GM18867 (cell line): ENCODE results near the gene TARDBP.
"Not testable (repeated sequence)": the region's sequence is repeated elsewhere in the genome, so short reads cannot be mapped to it uniquely, and the experiment has no call there.

ENCODE experiments used
- ATAC-seq: cut with Tn5 transposase; IDR thresholded peaks from one replicate; pipeline ENCODE4 v1.9.1; 2021; ENCODE audit warnings: mild to moderate bottlenecking, moderate library complexity; ENCODE audit not compliant: unreplicated experiment

Gene TARDBP

DNA sequence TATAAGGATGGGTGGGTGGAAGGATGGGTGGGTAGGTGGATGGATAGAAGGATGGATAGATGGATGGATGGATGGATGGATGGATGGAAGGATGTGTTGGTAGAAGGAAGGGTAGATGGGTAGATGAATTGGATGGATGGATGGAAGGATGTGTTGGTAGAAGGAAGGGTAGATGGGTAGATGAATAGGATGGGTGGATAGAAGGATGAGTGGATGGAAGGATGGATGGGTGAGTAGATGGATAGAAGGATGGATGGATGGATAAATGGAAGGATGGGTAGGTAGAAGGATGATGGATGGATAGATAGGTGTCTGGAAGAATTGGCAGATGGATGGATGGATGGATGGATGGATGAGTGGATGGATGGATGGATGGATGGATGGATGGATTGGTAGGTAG is 28.6 kb downstream of the TARDBP start:
- ATAC-seq, result no peak

DNA sequence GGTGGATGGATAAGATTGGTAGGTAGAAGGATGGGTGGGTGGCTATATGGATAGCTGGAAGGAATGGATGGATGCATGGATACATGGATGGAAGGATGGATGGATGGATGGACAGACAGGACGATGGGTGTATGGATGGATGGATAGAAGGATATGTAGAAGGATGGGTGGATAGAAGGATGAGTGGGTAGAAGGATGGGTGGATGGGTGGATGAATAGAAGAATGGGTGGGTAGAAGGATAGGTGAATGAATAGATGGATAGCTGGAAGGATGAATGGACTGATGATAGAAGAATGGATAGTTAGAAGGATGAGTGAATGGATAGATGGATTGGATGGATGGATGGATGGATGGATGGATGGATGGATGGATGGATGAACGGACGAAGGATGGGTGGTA is 29.6 kb downstream of the TARDBP start:
- ATAC-seq, result no peak

DNA sequence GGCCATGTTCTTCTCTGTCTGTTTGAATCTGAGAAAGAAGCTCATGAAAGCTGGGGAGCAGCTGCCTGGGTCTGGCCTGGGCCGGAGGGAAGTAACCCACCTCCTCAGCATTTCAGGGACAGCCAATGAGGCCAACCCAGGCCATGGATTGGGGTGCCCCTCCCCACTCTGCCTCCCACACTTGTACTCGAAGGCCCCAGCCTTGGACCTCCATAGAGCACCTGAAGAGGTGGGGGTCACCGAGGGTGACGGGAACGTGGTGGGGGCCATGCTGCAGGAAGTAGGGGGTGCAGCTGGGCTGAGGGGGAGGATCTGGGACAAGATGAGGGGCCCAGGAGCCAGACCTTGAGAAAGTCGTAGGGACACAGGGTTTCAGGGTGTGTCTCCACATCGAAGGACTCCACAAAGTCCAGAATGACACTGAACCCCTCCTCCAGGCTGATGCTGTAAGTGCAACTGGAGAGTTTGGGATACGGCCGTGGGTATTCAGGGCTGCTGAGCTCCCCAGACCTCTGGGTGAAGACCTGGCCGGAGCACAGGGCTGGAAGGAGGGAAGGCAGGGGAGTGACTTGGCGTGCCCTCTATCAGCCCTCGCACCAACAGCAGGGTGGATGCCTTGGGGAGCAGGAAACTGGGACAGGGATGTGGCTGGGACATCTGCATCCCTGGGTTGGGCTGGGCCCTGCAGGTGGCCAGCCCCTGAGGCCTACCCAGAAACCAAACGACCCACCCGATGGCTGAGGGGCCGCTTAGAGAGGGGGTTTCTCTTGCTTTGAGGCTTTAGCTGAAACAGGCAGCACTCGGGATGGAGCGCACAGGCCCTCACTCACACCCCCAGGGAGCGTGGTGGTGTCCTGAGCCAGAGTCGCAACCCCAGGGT is 30.8 kb downstream of the TARDBP start:
- no peak for ATAC-seq

DNA sequence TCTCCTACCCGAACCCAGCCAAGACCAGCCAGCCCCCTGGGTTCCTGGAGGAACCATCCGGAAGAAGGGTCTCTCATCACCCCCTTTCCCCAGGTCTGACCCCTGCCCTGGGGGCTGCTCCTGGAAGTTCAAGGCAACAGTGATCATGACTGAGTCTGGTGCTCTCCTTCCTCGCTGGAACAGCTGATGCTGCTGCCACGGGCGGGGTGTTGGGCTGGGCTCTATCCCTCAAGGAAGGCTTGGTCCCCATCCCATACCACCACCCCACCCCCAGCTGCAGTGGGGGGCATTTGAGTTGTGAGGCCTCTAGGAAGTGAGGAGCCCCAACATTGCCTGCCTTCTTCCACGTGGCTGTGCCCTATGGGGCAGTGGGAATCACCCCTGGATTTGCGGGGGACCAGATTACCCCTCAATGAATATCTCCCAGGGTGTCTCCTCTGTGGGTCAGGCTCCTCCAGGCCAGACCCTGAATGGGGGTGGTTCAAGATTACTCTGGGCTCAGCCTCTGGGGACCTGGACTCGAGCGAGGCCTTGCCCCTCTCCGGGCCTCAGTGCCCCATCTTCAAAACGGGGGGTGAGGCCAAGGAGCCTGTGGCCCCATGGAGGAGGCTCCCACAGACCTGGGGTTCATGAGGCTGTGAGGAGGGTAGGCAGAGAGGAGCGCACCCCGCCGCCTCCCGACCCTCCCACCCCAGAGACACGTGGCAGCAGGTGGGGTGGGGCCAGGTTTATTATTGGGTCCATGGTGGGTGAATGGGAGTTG is 31.8 kb downstream of the TARDBP start:
- no peak for ATAC-seq

DNA sequence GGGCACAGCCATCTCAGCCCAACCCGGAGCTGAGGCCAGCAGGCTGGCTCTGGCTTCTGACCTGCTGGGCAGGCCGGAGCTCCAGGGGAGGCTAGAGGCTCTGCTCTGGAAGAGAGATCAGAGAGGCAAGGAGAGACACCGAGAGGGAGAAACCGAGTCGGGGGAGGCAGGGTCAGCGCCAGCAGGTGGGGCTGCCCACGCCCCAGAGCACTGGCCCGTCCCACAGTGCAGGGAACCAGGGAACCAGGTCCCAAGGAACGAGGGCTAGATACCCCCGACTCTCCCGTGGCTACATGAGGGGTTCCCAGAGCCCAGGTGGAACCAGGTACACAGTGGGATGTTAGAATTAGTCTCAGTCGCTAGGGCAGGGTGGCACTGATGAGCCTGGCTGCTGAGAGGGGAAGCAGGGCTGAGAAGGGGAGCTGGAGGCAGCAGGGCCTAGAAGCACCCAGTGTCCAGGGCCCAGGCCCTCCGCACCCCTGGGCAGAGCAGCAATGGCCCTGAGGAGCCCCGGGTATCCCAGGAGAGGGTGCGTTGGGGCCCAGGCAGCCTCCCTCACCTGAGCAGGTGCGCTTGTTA is 32.5 kb downstream of the TARDBP start:
- no peak for ATAC-seq

DNA sequence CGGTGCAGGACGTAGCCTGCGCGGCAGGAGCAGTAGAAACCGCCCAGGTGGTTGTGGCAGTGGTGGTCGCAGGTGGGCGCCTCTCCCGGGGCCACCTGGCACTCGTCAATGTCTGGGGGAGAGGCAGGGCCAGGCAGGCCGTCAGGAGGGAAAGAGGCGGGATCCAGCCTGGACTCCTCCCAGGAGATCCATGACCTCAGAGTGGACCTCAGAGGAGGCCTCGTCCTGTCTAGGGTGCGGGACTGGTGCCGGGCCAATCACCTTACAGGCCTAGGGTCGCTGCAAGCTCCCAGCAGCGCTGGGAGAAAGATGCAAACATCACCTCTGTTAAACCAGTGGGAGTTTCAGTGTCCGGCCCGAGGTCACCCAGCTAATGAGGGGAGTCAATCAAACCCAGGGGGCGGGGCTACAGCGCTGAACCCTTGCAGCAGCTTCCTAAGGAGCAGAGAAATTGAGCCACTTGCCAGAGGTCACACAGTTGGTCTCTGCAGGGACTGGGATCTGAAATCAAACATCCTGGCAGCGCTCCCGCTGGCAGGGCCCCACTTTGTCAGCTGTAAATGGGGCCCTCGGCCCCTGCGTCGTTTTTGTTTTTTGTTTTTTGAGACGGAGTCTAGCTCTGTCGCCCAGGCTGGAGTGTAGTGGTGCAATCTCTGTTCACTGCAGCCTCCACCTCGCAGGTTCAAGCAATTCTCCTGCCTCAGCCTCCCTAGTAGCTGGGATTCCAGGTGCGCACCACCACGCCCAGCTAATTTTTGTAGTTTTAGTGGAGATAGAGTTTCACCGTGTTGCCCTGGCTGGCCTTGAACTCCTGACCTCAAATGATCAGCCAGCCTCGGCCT is 33.2 kb downstream of the TARDBP start:
- ATAC-seq, result no peak

DNA sequence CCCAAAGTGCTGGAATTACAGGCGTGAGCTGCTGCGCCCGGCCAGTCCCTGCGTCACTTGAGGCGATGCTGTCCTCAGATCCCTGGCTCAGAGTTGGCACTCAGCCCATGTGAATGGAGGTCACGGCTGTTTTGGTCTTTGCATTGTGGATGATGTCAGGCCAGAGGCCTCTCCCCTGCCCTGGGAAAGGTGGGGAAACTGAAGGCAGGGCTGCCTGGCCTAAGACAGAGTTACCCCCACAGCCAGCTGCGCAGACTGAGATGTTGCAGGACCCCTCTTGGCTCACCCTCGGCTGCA is 33.8 kb downstream of the TARDBP start:
- ATAC-seq, result no peak

DNA sequence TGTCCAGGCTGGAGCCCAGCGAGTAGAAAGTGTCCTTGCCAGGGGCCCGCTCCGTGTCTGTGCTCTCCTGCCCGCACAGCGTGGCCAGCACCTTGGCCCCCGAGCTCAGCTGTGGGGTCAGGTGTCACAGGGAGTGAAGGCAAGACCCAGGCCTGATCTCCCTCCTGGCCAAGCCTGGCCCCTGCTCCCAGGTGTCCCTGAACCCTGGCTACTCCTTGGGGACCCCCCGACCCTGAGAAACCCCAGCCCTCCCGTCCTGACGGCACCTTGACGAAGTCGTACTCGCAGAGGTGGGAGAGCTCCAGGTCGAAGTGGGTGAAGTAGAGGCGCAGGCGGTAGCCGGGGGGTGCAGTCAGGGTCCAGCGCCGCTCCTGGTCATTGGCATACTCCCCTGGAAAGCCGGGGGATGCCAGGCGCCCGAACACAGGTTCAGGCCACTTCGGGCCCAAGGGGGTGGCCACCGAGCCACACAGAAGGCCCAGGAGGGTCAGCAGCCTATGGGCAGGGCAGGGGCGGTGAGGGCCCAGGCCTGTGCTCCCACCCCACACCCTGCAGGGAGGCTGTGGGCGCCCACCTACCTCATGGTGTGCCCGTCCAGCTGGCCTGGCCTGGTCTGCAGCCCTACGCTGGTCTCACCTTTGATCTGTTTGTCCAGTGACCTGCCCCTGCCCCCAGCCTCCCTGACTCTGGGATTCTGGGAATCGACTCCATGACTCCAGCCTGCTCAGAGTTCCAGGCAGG is 34.3 kb downstream of the TARDBP start, which contains the start of gene MASP2:
MASP2 (minus strand) TSS at position 615 of the 741 bp plus-strand sequence; CDS start at position 583, 32 bp downstream.
- no peak for ATAC-seq

DNA sequence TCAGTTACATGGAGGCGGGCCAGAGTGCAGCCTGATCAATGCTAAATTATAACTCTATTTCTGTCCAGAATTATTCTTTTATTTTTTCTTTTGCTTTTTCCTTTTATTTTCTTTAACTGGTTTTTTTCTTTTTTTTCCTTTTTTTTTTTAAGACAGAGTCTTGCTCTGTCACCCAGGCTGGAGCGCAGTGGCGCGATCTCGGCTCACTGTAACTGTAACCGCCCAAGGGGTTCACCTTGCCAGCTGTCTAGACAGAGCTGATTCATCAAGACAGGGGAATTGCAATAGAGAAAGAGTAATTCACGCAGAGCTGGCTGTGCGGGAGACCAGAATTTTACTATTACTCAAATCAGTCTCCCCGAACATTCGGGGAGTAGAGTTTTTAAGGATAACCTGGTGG is 38.7 kb downstream of the TARDBP start:
- not testable (repeated sequence) for ATAC-seq

DNA sequence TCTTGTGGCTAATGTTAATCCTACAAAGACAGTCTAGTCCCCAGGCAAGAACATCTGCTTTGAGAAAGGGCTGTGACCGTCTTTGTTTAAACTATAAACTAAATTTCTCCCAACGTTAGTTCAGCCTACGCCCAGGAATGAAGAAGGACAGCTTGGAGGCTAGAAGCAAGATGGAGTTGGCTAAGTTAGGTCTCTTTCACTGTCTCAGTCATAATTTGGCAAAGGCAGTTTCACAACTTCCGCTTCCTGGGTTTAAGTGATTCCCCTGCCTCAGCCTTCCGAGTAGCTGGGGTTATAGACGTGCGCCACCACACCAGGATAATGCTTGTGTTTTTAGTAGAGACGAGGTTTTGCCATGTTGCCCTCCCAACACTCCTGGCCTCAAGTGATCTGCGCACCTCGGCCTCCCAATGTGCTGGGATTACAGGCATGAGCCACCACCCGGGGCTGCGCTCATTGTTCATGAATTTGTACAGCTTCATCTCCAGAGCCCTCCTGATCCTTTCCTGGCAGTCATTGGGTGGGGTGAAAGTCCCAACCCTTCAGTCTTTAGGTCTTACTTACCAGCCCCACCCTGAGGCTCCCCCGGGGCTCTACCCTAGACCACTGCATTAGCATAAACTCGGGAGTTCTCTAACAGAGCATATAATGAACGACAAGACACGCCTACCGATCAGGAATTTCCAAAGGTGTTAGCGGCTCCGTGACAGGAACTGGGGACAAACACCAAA is 39.5 kb downstream of the TARDBP start:
- no peak for ATAC-seq

DNA sequence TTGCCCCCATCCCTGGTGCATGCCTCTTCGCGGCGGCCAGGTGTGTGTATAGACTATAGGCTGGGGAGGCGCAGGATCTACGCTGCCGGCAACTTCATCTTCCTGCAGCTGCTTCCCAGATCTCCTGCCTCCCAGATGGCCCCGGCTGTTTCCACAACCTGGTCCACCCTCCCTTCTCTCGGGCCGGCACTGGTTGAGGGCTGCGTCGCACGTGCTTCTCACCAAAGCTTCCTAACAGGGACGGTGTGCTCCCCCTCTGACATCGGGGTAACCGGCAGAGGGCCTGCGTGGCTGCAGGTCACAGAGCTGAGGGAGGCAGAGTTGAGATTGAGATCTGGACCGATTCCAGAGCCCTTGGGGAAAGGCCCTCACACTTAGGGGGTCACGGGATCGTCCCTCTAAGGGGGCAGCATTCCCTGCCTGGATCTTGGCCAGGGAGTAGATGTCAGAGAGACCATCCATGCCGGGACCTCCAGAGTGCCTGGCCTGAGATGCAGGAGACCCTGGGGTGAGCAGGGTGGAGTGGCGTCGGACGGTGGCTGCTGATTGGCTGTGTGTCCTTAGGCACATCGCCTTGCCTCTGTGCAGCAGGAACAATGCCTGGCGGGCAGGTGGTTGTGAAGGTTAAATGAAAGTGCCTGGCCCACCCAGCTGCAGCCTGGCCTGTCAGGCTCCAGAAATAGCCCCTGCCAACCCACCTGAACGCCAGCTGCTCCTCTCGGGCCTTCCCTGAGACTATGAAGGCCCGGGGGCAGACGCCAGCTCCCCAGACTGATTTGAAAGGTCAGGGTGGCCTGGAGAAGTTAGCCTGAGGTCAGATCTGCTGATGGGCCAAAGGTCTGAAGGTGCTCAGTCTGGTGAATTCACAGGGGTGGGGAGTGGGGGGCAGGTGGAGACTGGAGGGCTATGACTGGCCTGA is 40.6 kb downstream of the TARDBP start:
- no peak for ATAC-seq

DNA sequence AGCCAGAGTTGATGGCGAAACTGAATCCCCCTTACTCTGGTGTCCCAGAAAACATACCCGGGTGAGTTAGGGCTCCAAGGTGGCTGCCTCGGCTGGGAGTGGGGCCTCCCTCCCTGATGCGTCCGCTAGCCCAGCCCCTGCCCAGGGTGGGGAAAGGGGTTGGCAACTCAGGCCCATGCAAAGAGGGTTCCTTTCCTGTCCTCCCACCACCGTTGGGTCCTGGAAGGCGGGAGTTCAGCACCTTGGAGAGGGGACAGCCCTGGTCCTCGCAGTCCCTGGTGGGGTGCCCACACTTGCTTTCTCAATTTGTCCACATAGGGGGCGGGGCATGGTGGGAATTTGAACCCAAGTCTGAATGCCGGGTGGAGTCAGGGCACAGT is 41.3 kb downstream of the TARDBP start:
- no peak for ATAC-seq

DNA sequence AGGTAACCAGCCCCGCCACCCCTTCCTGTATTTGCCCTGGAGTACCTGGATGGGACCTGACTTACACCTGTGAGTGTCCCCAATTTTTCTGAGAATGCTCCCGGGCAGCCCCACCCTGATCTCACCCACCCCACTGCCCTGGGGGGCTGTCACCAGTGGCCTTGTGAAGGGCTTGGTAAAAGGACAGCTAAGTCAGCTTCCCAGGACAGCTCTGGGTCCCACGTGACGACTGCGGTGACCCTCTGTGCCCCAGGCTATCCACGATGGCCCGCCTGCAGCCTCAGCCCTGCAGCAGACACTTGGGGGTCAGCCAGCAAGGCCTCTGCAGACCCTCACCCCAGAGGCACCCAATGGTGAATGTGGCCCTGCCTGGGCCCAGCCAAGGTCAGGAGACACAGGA is 41.7 kb downstream of the TARDBP start:
- ATAC-seq, result no peak

DNA sequence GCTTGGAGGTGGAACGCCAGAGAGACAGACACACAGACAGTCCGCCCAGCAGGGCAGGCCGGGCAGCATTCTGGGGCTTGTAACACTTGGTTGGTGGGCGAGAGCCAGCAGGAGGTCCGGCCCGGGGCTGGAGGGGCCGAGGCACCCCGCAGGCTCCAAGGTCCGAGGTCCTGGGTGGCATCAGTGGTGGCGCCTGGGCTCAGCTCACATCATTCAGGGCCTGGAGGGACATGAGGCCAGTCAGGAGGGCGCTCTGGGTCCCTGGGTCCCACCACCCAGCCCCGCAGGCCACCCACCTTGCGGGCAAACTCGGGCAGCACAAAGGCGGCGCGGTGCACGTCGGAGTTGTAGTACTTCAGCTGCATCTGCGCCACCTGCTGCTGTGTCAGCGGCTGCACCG is 42.2 kb downstream of the TARDBP start:
- no peak for ATAC-seq

DNA sequence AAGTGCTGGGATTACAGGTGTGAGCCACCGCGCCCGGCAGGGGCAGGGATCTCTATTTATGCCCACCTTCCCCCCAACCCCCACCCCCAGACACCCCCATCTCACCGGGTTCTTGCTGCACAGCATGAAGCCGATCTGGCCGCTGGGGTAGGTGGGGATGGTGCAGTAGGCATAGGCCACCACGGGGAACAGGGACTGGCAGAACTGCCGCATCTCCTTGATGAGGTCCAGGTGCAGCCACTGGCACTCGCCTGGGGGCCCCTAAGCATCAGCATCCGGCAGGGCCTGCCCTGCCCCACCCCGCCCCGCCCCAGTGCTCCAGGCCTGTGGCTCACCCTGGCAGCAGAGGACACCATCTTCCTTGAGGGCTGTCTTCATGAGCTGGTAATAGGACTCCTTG is 43.2 kb downstream of the TARDBP start:
- no peak for ATAC-seq

DNA sequence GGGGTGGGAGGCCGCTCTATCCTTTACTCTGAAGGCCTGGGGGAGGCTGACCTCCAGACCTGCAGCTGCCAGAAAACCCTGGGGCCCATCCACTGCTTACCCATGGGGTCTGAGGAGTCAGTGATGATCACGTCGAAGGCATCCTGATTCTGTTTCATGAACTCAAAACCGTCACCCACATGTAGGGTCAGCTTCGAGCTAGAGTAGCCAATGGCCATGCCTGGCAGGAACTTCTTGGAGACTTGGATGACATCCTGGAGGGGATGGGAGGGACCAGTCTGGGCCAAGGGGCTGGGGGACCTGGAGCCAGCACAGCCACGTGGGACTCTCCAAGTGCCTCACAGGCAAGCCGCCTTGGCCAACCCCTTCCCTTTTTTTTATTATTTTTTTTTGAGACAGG is 44.0 kb downstream of the TARDBP start:
- ATAC-seq, result no peak

DNA sequence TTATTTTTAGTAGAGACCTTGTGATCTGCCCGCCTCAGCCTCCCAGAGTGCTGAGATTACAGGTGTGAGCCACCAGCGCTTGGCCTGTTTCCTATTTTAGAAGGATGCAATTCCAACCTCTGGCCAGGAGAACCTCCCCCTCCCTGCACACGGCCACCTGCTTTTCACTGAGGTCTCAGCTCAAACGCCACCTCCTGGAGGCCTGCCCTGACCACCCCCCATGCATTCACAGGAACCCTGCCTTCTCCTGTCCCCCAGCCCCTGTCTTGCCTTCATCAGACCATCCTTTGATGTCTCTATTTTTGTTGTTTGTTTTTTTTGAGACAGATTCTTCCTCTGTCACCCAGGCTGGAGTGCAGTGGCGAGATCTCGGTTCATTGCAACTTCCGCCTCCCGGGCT is 45.0 kb downstream of the TARDBP start:
- ATAC-seq, result no peak

DNA sequence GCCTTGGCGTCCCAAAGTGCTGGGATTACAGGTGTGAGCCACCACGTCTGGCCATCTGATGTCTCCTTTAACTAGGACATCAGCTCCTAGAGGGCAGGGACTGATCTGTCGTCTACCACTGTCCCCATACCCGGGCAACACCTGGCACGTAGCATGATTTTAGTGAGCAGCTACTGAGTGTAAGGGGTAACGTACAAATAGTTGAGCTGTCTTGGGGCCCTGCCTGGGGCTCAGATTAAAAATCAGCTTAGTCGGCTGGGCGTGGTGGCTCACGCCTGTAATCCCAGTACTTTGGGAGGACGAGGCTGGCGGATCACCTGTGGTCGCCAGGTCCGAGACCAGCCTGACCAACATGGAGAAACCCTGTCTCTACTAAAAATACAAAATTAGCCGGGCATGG is 45.6 kb downstream of the TARDBP start:
- ATAC-seq, result no peak
